ENCODE measurements around the gene NACC1. TPM values are rescaled to one million over a fixed set of nuclear protein-coding genes. Genes with fewer than 3 reads are reported as not detected.

NACC1 gene
- total and polyA plus RNA-seq, 2 of the 13 experiments (the other 11 are each of a cell fraction or from before 2014, with no cell fraction given): 31.8 to 42.3 TPM

DNA sequence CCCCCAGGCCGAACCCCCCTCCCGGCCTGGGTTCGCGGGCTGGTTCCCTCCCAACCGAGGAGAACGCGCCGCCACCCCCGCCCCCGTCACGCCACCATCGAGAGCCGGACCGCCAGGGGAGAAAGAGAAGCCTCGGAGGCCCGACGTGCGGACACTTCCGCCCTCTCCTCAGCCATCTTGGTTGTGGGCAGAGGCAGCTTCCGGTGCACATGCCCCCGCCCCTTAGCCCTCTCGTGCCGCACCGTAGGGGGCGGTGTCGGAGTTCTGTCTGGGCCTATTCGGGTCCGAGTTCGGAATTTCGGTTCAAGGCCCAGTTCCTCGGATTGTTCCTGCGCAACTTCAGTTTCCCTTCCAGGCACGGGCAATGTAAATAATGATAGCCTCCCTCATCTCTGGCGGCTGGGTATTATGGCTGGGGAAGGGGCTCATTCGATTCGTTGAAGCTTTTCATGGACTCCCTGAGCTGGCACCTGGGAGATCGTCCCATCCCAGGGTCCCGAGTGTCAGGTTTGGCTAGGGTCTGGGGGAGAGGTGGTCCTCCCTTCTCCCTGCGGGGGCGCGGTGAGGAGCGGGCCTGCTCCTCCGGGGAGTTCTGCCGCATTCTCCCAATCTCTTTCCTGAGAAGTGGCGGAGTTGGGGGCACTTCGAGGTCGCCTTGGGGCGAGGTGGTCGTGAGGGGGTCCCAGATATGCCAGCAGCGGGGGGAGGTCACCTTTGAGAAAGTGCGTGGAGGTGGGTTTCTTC lies 32.3 kb downstream of the NACC1 start, which contains the start of the genes IER2 and STX10 (continued):
- TF ChIP-seq, protein P1, sequence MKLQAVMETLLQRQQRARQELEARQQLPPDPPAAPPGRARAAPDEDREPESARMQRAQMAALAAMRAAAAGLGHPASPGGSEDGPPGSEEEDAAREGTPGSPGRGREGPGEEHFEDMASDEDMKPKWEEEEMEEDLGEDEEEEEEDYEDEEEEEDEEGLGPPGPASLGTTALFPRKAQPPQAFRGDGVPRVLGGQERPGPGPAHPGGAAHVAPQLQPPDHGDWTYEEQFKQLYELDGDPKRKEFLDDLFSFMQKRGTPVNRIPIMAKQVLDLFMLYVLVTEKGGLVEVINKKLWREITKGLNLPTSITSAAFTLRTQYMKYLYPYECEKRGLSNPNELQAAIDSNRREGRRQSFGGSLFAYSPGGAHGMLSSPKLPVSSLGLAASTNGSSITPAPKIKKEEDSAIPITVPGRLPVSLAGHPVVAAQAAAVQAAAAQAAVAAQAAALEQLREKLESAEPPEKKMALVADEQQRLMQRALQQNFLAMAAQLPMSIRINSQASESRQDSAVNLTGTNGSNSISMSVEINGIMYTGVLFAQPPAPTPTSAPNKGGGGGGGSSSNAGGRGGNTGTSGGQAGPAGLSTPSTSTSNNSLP (IDR thresholded peaks at IDR 0.05; ENCODE audit: low read depth, low read length): peak; percentile 57; the same call in 1 of the 2 replicates
- TF ChIP-seq HOXA5 (CRISPR knock-in tag; IDR thresholded peaks at IDR 0.05) (no peak), ZNF234 (CRISPR knock-in tag; conservative IDR thresholded peaks at IDR 0.05) (no peak), MBNL3 (CRISPR knock-in tag; conservative IDR thresholded peaks at IDR 0.05) (no peak), NFKB2 (CRISPR knock-in tag; IDR thresholded peaks at IDR 0.05; ENCODE audit: borderline replicate concordance) (no peak), ZNF782 (CRISPR knock-in tag; IDR thresholded peaks at IDR 0.05; ENCODE audit: borderline replicate concordance) (no peak), BCL6 (CRISPR knock-in tag; IDR thresholded peaks at IDR 0.05) (peak; percentile 69), SIN3A (IDR thresholded peaks at IDR 0.05; ENCODE audit: borderline replicate concordance, low read depth, low read length) (0 out of 2 replicates have a peak, but pooled peaks have one; percentile 71), ZNF20 (CRISPR knock-in tag; IDR thresholded peaks at IDR 0.05) (no peak), NFE2L1 (CRISPR knock-in tag; IDR thresholded peaks at IDR 0.05; ENCODE audit: borderline replicate concordance) (no peak), ZNF83 (CRISPR knock-in tag; IDR thresholded peaks at IDR 0.05; ENCODE audit: borderline replicate concordance) (no peak), ZNF879 (CRISPR knock-in tag; IDR thresholded peaks at IDR 0.05) (no peak), ZNF367 (CRISPR knock-in tag; IDR thresholded peaks at IDR 0.05; ENCODE audit: borderline replicate concordance) (no peak), ZNF605 (CRISPR knock-in tag; IDR thresholded peaks at IDR 0.05) (peak; percentile 79; the same call in 1 of the 2 replicates), ZNF441 (CRISPR knock-in tag; IDR thresholded peaks at IDR 0.05; ENCODE audit: borderline replicate concordance) (peak; percentile 44; the same call in 1 of the 2 replicates), NRL (CRISPR knock-in tag; IDR thresholded peaks at IDR 0.05; ENCODE audit: borderline replicate concordance) (no peak; the same call in 1 of the 2 replicates), NONO (IDR thresholded peaks at IDR 0.05) (no peak), NONO (CRISPR knock-in tag; conservative IDR thresholded peaks at IDR 0.05) (peak; percentile 88), CCDC6 (CRISPR knock-in tag; IDR thresholded peaks at IDR 0.05) (no peak), PHB2 (IDR thresholded peaks at IDR 0.05; ENCODE audit: partially characterized antibody) (no peak), FLYWCH1 (CRISPR knock-in tag; IDR thresholded peaks at IDR 0.05) (no peak)
- TF ChIP-seq, protein P2, sequence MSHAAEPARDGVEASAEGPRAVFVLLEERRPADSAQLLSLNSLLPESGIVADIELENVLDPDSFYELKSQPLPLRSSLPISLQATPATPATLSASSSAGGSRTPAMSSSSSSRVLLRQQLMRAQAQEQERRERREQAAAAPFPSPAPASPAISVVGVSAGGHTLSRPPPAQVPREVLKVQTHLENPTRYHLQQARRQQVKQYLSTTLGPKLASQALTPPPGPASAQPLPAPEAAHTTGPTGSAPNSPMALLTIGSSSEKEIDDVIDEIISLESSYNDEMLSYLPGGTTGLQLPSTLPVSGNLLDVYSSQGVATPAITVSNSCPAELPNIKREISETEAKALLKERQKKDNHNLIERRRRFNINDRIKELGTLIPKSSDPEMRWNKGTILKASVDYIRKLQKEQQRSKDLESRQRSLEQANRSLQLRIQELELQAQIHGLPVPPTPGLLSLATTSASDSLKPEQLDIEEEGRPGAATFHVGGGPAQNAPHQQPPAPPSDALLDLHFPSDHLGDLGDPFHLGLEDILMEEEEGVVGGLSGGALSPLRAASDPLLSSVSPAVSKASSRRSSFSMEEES (CRISPR knock-in tag; IDR thresholded peaks at IDR 0.05): peak; percentile 83
- TF ChIP-seq, protein P3, sequence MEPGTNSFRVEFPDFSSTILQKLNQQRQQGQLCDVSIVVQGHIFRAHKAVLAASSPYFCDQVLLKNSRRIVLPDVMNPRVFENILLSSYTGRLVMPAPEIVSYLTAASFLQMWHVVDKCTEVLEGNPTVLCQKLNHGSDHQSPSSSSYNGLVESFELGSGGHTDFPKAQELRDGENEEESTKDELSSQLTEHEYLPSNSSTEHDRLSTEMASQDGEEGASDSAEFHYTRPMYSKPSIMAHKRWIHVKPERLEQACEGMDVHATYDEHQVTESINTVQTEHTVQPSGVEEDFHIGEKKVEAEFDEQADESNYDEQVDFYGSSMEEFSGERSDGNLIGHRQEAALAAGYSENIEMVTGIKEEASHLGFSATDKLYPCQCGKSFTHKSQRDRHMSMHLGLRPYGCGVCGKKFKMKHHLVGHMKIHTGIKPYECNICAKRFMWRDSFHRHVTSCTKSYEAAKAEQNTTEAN (CRISPR knock-in tag; conservative IDR thresholded peaks at IDR 0.05): 0 out of 2 replicates have a peak, but pooled peaks have one; percentile 56
- TF ChIP-seq, protein P4, sequence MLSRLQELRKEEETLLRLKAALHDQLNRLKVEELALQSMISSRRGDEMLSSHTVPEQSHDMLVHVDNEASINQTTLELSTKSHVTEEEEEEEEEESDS (CRISPR knock-in tag; IDR thresholded peaks at IDR 0.05; ENCODE audit: borderline replicate concordance): 0 out of 2 replicates have a peak, but pooled peaks have one; percentile 64
- TF ChIP-seq, protein P5, sequence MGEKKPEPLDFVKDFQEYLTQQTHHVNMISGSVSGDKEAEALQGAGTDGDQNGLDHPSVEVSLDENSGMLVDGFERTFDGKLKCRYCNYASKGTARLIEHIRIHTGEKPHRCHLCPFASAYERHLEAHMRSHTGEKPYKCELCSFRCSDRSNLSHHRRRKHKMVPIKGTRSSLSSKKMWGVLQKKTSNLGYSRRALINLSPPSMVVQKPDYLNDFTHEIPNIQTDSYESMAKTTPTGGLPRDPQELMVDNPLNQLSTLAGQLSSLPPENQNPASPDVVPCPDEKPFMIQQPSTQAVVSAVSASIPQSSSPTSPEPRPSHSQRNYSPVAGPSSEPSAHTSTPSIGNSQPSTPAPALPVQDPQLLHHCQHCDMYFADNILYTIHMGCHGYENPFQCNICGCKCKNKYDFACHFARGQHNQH (CRISPR knock-in tag; IDR thresholded peaks at IDR 0.05): peak; percentile 81; the same call in 1 of the 2 replicates

Data from HepG2 (cell line).